22Rv1 (cell line): Measurements from ENCODE around the gene ADIPOQ.

Experiments
- ZFX ChIP-seq: fragments of 450-650 bp; IDR thresholded peaks from 2 replicates; pipeline ENCODE4 v1.6.1; 2017; ENCODE audit warnings: antibody characterized with exemption, borderline replicate concordance
- TF ChIP-seq, protein P1 (sequence below): fragments of 450-650 bp; IDR thresholded peaks from 2 replicates; pipeline ENCODE4 v1.5.1; 2017; ENCODE audit warnings: mild to moderate bottlenecking

- TF ChIP-seq, protein P1, sequence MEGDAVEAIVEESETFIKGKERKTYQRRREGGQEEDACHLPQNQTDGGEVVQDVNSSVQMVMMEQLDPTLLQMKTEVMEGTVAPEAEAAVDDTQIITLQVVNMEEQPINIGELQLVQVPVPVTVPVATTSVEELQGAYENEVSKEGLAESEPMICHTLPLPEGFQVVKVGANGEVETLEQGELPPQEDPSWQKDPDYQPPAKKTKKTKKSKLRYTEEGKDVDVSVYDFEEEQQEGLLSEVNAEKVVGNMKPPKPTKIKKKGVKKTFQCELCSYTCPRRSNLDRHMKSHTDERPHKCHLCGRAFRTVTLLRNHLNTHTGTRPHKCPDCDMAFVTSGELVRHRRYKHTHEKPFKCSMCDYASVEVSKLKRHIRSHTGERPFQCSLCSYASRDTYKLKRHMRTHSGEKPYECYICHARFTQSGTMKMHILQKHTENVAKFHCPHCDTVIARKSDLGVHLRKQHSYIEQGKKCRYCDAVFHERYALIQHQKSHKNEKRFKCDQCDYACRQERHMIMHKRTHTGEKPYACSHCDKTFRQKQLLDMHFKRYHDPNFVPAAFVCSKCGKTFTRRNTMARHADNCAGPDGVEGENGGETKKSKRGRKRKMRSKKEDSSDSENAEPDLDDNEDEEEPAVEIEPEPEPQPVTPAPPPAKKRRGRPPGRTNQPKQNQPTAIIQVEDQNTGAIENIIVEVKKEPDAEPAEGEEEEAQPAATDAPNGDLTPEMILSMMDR = no peak
- no peak for TF ChIP-seq ZFX
Measured at GRCh38 chr3:186823386-186823785, 19.1 kb upstream of the ADIPOQ start.
